Measurements from ENCODE around the gene SKOR1. TPM values are rescaled to one million over a fixed set of nuclear protein-coding genes. Genes with fewer than 3 reads are reported as not detected.
A peak's percentile ranks its signal among the peaks of the same experiment; 100 is the strongest.

SKOR1 gene
- polyA plus RNA-seq, 3 donors from 2014 or later, result 0.08 TPM; not detected in 2

GRCh38 chr15:67869701-67870100 is 44.4 kb downstream of the SKOR1 start:
- Mint-ChIP-seq H3K27ac (no peak overlapping the region), H3K4me3 (no peak overlapping the region), H3K9me3 (peaks cover 3 to 15% (median 8%) of the 10 kb centered on the region in 6 donors), H3K4me1 (no peaks in the 10 kb centered on the region), H3K27me3 (ENCODE audit: low read depth in 3 of 3) (peaks cover 7 to 16% (median 13%) of the 10 kb centered on the region in 3 donors), H3K36me3 (peaks cover 0 to 4% (median 0%) of the 10 kb centered on the region in 3 donors)
- DNase-seq, result no peak

- Mint-ChIP-seq H3K27me3 (ENCODE audit: low read depth in 3 of 3) (peaks cover 7 to 14% (median 13%) of the 10 kb centered on the region in 3 donors), H3K4me1 (no peaks in the 10 kb centered on the region), H3K4me3 (no peak overlapping the region), H3K9me3 (peaks cover 3 to 15% (median 8%) of the 10 kb centered on the region in 6 donors), H3K27ac (no peak overlapping the region), H3K36me3 (peaks cover 0 to 4% (median 0%) of the 10 kb centered on the region in 3 donors)
- DNase-seq, result no peak
Observed at GRCh38 chr15:67870868-67871408, 45.6 kb downstream of the SKOR1 start.

DNA sequence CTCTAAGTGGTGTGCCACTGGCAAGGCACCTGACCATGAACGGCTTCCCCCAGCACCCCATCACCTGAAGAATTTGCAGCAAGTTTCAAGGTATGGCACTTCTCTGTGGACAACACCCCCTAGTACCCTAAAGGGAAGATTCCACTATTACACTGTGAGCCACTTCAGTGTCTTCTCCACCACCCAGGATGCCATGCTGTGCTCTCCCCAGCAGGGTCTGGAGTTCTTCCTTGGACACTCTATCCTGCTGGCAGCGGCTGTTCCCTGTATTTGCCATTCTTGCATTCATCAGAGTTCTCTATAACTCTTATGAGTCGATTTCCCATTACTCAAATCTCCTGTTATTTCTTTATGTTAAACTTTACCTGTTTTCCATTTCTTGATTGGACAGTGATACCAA is 48.5 kb downstream of the SKOR1 start:
- Mint-ChIP-seq H3K4me3 (no peak overlapping the region), H3K27me3 (ENCODE audit: low read depth in 3 of 3) (peaks cover 6 to 16% (median 11%) of the 10 kb centered on the region in 3 donors), H3K36me3 (peaks cover 0 to 4% (median 0%) of the 10 kb centered on the region in 3 donors), H3K27ac (no peak overlapping the region), H3K9me3 (peaks cover 3 to 15% (median 8%) of the 10 kb centered on the region in 6 donors), H3K4me1 (no peaks in the 10 kb centered on the region)
- no peak for DNase-seq

DNA sequence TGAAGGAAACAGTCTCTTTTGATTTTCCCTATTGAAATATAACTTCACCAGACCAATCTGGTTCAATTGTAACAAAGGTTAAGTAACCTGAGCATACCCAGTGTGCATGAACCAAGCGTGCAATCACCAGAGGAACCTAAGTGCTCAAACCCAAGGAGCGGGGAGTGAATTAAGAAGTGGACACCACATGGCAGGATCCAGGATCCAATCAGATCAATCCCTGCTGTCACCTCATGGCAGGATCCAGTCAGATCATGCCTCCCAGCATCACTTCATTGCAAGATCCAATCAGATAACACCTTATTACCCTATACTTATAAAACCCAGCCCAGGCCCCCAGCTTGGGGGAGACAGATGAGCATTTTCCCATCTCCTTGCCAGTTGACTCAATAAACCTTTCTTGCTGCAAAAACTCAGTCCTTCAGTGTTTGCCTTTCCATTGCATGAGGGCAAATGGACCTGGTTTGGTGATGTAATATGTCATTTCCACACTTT is 53.5 kb downstream of the SKOR1 start:
- no peak for DNase-seq
- Mint-ChIP-seq H3K4me3 (no peak overlapping the region), H3K36me3 (no peaks in the 10 kb centered on the region), H3K27ac (no peak overlapping the region), H3K4me1 (peaks cover 0 to 3% of the 10 kb centered on the region in 2 donors), H3K9me3 (peaks cover 0 to 5% (median 2%) of the 10 kb centered on the region in 6 donors), H3K27me3 (ENCODE audit: low read depth in 3 of 3) (peaks cover 5 to 11% (median 10%) of the 10 kb centered on the region in 3 donors)

GRCh38 chr15:67879440-67880129 is 54.3 kb downstream of the SKOR1 start:
- H3K27me3 Mint-ChIP-seq (ENCODE audit: low read depth in 3 of 3), result peaks cover 3 to 11% (median 6%) of the 10 kb centered on the region in 3 donors
- H3K4me3 Mint-ChIP-seq, result no peak overlapping the region
- H3K27ac Mint-ChIP-seq, result no peak overlapping the region
- H3K36me3 Mint-ChIP-seq, result no peaks in the 10 kb centered on the region
- peaks cover 3 to 6% of the 10 kb centered on the region in 2 donors for H3K4me1 Mint-ChIP-seq
- no peaks in the 10 kb centered on the region for H3K9me3 Mint-ChIP-seq
- no peak for DNase-seq

DNA sequence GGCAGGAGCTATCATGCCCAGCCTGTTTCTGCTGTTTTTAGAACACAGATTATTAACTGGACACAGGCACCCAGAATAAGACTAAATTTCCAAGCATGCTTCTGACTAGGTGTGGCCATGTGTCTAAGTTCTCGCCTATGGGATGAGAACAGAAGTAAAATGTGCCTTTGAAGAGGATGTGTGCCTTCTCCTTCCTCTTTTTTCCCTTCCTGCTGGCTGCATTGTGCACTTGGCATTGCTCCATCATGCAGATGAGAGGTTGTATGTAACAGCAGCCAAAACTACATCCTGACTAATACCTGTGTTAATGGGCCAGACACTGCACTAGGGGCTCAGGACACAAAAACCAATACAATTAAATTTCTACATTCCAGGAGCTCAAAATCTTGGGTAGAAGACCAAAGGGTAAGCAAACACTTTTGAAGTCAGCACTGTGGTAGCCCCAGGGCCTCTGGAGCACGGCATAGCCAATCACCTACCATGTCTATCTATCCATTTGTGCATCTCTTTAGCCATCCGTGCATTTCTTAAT is 55.4 kb downstream of the SKOR1 start:
- no peak overlapping the region for H3K27ac Mint-ChIP-seq
- H3K27me3 Mint-ChIP-seq (ENCODE audit: low read depth in 3 of 3), result peaks cover 3 to 9% (median 6%) of the 10 kb centered on the region in 3 donors
- no peak overlapping the region for H3K4me3 Mint-ChIP-seq
- no peaks in the 10 kb centered on the region for H3K36me3 Mint-ChIP-seq
- peaks cover 7 to 16% of the 10 kb centered on the region in 2 donors for H3K4me1 Mint-ChIP-seq
- no peaks in the 10 kb centered on the region for H3K9me3 Mint-ChIP-seq
- no peak for DNase-seq

- no peak for DNase-seq
- H3K9me3 Mint-ChIP-seq, result no peaks in the 10 kb centered on the region
- H3K27ac Mint-ChIP-seq, result no peak overlapping the region
- no peak overlapping the region for H3K4me3 Mint-ChIP-seq
- H3K4me1 Mint-ChIP-seq, result peaks cover 7 to 16% of the 10 kb centered on the region in 2 donors
- H3K36me3 Mint-ChIP-seq, result no peaks in the 10 kb centered on the region
- H3K27me3 Mint-ChIP-seq (ENCODE audit: low read depth in 3 of 3), result peaks cover 4 to 9% (median 6%) of the 10 kb centered on the region in 3 donors
Observed at GRCh38 chr15:67882487-67883233, 57.4 kb downstream of the SKOR1 start.

DNA sequence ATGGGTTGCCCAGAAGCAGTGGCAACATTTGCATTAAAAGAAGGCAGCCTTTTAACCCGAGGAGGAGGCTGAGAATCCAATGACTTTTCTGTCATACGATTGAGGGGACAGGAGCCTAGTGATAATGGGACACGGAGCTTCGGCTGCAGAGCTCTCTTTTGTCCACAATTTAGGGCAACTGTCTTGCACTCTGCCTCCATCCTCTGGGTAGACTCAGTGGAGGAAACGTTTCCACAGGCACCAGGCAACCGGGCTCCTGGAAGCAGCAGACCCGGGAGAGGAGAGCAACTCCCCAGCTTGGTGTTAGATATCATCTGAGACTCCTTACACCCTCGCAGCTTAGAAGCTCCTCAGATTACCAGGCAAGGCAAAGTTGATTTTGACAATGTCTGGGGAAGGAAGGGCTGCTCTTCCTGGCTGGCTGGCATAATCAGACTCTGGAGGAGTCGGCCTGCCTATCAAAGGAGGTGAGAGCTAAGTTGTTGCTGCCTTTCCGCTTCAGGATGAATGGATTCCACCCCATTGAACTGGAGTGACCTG is 58.0 kb downstream of the SKOR1 start:
- Mint-ChIP-seq H3K36me3 (no peaks in the 10 kb centered on the region), H3K4me3 (no peak overlapping the region), H3K27ac (no peak overlapping the region), H3K27me3 (ENCODE audit: low read depth in 3 of 3) (peaks cover 5 to 9% (median 6%) of the 10 kb centered on the region in 3 donors), H3K4me1 (peaks cover 7 to 16% of the 10 kb centered on the region in 2 donors), H3K9me3 (no peaks in the 10 kb centered on the region)
- no peak for DNase-seq

DNA sequence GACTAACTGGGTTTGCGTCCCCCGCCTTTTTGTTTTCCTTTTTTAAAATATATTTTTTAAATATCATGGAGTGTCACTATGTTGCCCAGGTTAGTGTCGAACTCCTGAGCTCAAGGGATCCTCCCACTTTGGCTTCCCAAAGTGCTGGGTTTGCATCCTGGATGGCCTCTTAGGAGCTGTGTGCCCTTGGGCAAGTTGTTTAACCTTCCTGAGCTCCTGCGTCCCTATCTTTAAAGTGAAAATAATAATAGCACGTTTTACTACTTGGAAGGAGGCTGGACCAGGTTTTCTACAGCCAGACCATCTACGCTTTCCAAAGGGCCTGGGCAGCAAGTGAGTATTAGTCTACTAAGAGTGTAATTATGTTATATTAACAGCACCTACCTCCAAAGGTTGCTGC is 58.7 kb downstream of the SKOR1 start:
- Mint-ChIP-seq H3K27ac (peak overlapping the region in 1 of 6 donors; percentile 34), H3K9me3 (no peaks in the 10 kb centered on the region), H3K36me3 (no peaks in the 10 kb centered on the region), H3K4me1 (peaks cover 7 to 16% of the 10 kb centered on the region in 2 donors), H3K27me3 (ENCODE audit: low read depth in 3 of 3) (peaks cover 5 to 9% (median 6%) of the 10 kb centered on the region in 3 donors), H3K4me3 (peak overlapping the region; percentile 12 to 74 (median 58))
- DNase-seq, result no peak

Other genes starting within 250 kb of the SKOR1 start
- not detected for gene RNU6-1, start 14.5 kb downstream of the SKOR1 start, polyA plus RNA-seq
- gene PIAS1, start 228.8 kb downstream of the SKOR1 start, polyA plus RNA-seq, result 100 to 1,000 TPM in 2 of 3 donors, 10 to 100 TPM in 1; 84.1 to 138 (median 112) TPM